ENCODE data around the gene PRRX1. TPM values are rescaled to one million over a fixed set of nuclear protein-coding genes. Genes with fewer than 3 reads are reported as not detected.

Gene PRRX1
- total and polyA plus RNA-seq, 2 of the 13 experiments (the other 11 are each of a cell fraction or from before 2014, with no cell fraction given): not detected

DNA sequence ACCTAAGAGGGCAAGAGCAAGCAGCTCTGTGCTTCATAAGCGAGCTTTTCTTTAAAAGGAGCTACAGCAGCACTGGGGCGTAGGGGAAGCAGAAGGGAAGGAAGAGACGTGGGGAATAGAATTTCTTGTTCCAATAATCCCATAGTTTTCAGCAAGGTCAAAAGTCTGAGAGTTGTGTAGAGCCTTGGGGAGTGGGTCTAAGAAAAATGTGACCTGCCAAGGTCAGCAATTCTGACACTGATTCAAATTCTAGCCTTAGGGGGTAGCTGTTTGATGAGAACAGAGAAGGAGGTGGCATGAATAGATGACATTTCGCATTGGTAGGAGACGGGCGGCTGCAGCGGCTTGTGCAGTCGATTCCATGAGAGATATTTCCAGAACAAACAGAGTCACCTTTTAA is 22.4 kb downstream of the PRRX1 start:
- 0 out of 5 replicates have a peak, but pooled peaks cover 0 to 5% of the 10 kb centered on the region in 2 experiments for H3K27me3 ChIP-seq (ENCODE audit: control insufficient read depth in 1 of 2, insufficient read depth in 2 of 2, low read length in 2 of 2)
- DNase-seq (ENCODE audit: low spot score) (no peak), ATAC-seq (no peak), FAIRE-seq (no peak)
- H2AFZ ChIP-seq (ENCODE audit: low read length): no peak overlapping the region
- ChIA-PET CTCF (ENCODE audit: low intra/inter-chr PET ratio, low total read pairs) (no interaction called here), POLR2A (no interaction called here)
- no TSS peak for BruUV-seq (replicated peaks)
- WGBS (ENCODE audit: low lambda C conversion rate): 3% methylated on average over 8 of the region's 8 CpGs
- no peak overlapping the region for H3K9ac ChIP-seq (ENCODE audit: insufficient read depth, low read depth, low read length)
- in situ Hi-C loops (cut with HindIII; ENCODE audit: extremely low pct_ligation_motif_present, low pct_unique_long_range_greater_than_20kb) (no loop called here), intact Hi-C loops (cut with micrococcal nuclease; ENCODE audit: unreplicated experiment) (no loop called here)
- H3K36me3 ChIP-seq (replicated peaks in 1 of 2; ENCODE audit: control insufficient read depth in 1 of 2, insufficient read depth in 2 of 2, low read length in 2 of 2): no peaks in the 10 kb centered on the region
- H4K20me1 ChIP-seq (ENCODE audit: insufficient read depth, low read length): no peaks in the 10 kb centered on the region
- H3K79me2 ChIP-seq (ENCODE audit: insufficient read depth, low read length): no peaks in the 10 kb centered on the region
- H3K4me1 ChIP-seq (ENCODE audit: insufficient read depth, low read length): no peaks in the 10 kb centered on the region
- H3K9me3 ChIP-seq (ENCODE audit: low read length): no peaks in the 10 kb centered on the region
- H3K4me3 ChIP-seq (replicated peaks in 1 of 3; ENCODE audit: insufficient read depth in 1 of 3, low read depth in 2 of 3, low read length in 3 of 3): no peak overlapping the region
- H3K27ac ChIP-seq (ENCODE audit: extremely low read length, insufficient read depth, low read length): no peak overlapping the region
- no peak overlapping the region for H3K4me2 ChIP-seq (ENCODE audit: low read depth, low read length)
- TF ChIP-seq ZC3H4 (CRISPR knock-in tag; IDR thresholded peaks at IDR 0.05; ENCODE audit: borderline replicate concordance) (no peak), ZSCAN20 (CRISPR knock-in tag; IDR thresholded peaks at IDR 0.05; ENCODE audit: borderline replicate concordance) (no peak), TMF1 (CRISPR knock-in tag; IDR thresholded peaks at IDR 0.05; ENCODE audit: low read depth) (no peak), MIXL1 (CRISPR knock-in tag; IDR thresholded peaks at IDR 0.05) (no peak), RBM39 (IDR thresholded peaks at IDR 0.05; ENCODE audit: low read depth, low read length, poor library complexity, severe bottlenecking) (no peak), TARDBP (CRISPR knock-in tag; IDR thresholded peaks at IDR 0.05) (no peak), ZFP1 (CRISPR knock-in tag; IDR thresholded peaks at IDR 0.05) (no peak), GABPB1 (CRISPR knock-in tag; IDR thresholded peaks at IDR 0.05) (no peak), SPEN (CRISPR knock-in tag; IDR thresholded peaks at IDR 0.05; ENCODE audit: low read depth) (no peak), SMARCE1 (IDR thresholded peaks at IDR 0.05; ENCODE audit: borderline replicate concordance) (no peak), ZNF33A (CRISPR knock-in tag; IDR thresholded peaks at IDR 0.05; ENCODE audit: borderline replicate concordance) (no peak), GATA4 (IDR thresholded peaks at IDR 0.05; ENCODE audit: borderline replicate concordance, low read depth) (no peak), ZNF607 (CRISPR knock-in tag; IDR thresholded peaks at IDR 0.05; ENCODE audit: borderline replicate concordance) (no peak)
- TF ChIP-seq, protein P1, sequence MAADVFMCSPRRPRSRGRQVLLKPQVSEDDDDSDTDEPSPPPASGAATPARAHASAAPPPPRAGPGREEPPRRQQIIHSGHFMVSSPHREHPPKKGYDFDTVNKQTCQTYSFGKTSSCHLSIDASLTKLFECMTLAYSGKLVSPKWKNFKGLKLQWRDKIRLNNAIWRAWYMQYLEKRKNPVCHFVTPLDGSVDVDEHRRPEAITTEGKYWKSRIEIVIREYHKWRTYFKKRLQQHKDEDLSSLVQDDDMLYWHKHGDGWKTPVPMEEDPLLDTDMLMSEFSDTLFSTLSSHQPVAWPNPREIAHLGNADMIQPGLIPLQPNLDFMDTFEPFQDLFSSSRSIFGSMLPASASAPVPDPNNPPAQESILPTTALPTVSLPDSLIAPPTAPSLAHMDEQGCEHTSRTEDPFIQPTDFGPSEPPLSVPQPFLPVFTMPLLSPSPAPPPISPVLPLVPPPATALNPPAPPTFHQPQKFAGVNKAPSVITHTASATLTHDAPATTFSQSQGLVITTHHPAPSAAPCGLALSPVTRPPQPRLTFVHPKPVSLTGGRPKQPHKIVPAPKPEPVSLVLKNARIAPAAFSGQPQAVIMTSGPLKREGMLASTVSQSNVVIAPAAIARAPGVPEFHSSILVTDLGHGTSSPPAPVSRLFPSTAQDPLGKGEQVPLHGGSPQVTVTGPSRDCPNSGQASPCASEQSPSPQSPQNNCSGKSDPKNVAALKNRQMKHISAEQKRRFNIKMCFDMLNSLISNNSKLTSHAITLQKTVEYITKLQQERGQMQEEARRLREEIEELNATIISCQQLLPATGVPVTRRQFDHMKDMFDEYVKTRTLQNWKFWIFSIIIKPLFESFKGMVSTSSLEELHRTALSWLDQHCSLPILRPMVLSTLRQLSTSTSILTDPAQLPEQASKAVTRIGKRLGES (CRISPR knock-in tag; IDR thresholded peaks at IDR 0.05; ENCODE audit: borderline replicate concordance): no peak
- TF ChIP-seq, protein P2, sequence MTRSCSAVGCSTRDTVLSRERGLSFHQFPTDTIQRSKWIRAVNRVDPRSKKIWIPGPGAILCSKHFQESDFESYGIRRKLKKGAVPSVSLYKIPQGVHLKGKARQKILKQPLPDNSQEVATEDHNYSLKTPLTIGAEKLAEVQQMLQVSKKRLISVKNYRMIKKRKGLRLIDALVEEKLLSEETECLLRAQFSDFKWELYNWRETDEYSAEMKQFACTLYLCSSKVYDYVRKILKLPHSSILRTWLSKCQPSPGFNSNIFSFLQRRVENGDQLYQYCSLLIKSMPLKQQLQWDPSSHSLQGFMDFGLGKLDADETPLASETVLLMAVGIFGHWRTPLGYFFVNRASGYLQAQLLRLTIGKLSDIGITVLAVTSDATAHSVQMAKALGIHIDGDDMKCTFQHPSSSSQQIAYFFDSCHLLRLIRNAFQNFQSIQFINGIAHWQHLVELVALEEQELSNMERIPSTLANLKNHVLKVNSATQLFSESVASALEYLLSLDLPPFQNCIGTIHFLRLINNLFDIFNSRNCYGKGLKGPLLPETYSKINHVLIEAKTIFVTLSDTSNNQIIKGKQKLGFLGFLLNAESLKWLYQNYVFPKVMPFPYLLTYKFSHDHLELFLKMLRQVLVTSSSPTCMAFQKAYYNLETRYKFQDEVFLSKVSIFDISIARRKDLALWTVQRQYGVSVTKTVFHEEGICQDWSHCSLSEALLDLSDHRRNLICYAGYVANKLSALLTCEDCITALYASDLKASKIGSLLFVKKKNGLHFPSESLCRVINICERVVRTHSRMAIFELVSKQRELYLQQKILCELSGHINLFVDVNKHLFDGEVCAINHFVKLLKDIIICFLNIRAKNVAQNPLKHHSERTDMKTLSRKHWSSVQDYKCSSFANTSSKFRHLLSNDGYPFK (CRISPR knock-in tag; IDR thresholded peaks at IDR 0.05; ENCODE audit: borderline replicate concordance): no peak

Measured in HepG2 (cell line).